ENCODE data around the gene MCTP1. TPM values are rescaled to one million over a fixed set of nuclear protein-coding genes. Genes with fewer than 3 reads are reported as not detected.

MCTP1 gene
- total RNA-seq, 1 donor: 5.8 TPM

GRCh38 chr5:94857111-94857510 is 427.8 kb downstream of the MCTP1 start:
- no peak for TF ChIP-seq CTCF (IDR thresholded peaks at IDR 0.05; ENCODE audit: extremely low read depth, low read depth, low read length)
- Histone ChIP-seq H2AFZ (ENCODE audit: low read length) (no peak overlapping the region), H3K9me3 (ENCODE audit: low read depth, low read length) (no peaks in the 10 kb centered on the region), H3K4me3 (ENCODE audit: insufficient read depth, low read length) (no peak overlapping the region), H3K27me3 (ENCODE audit: insufficient read depth, low read length) (no peaks in the 10 kb centered on the region), H4K20me1 (ENCODE audit: insufficient read depth, low read length) (no peaks in the 10 kb centered on the region), H3K4me2 (ENCODE audit: insufficient read depth, low read length) (no peak overlapping the region), H3K4me1 (ENCODE audit: insufficient read depth, low read length) (no peaks in the 10 kb centered on the region), H3K27ac (ENCODE audit: low read depth, low read length) (no peak overlapping the region), H3K36me3 (ENCODE audit: insufficient read depth, low read length) (no peaks in the 10 kb centered on the region), H3K79me2 (ENCODE audit: insufficient read depth, low read length) (no peaks in the 10 kb centered on the region)
- no peak for DNase-seq (ENCODE audit: insufficient read length, low spot score, missing footprints)

- Histone ChIP-seq H3K27me3 (ENCODE audit: insufficient read depth, low read length) (no peaks in the 10 kb centered on the region), H3K27ac (ENCODE audit: low read depth, low read length) (no peak overlapping the region)
- TF ChIP-seq CTCF (IDR thresholded peaks at IDR 0.05; ENCODE audit: extremely low read depth, low read depth, low read length): no peak
These were observed 428.6 kb downstream of the MCTP1 start for GRCh38 chr5:94856257-94856800.

GRCh38 chr5:94855543-94855942 is 429.4 kb downstream of the MCTP1 start:
- Histone ChIP-seq H3K27ac (ENCODE audit: low read depth, low read length) (no peak overlapping the region), H3K4me1 (ENCODE audit: insufficient read depth, low read length) (no peaks in the 10 kb centered on the region), H3K27me3 (ENCODE audit: insufficient read depth, low read length) (no peaks in the 10 kb centered on the region), H3K4me2 (ENCODE audit: insufficient read depth, low read length) (no peak overlapping the region), H3K36me3 (ENCODE audit: insufficient read depth, low read length) (no peaks in the 10 kb centered on the region), H3K4me3 (ENCODE audit: insufficient read depth, low read length) (no peak overlapping the region), H3K79me2 (ENCODE audit: insufficient read depth, low read length) (no peaks in the 10 kb centered on the region), H4K20me1 (ENCODE audit: insufficient read depth, low read length) (no peaks in the 10 kb centered on the region), H3K9me3 (ENCODE audit: low read depth, low read length) (no peaks in the 10 kb centered on the region), H2AFZ (ENCODE audit: low read length) (no peak overlapping the region)
- TF ChIP-seq CTCF (IDR thresholded peaks at IDR 0.05; ENCODE audit: extremely low read depth, low read depth, low read length): no peak
- no peak for DNase-seq (ENCODE audit: insufficient read length, low spot score, missing footprints)

More at GRCh38 chr5:94856257-94856800, 428.6 kb downstream of the MCTP1 start:
- Histone ChIP-seq H3K36me3 (ENCODE audit: insufficient read depth, low read length) (no peaks in the 10 kb centered on the region), H3K4me1 (ENCODE audit: insufficient read depth, low read length) (no peaks in the 10 kb centered on the region), H3K4me3 (ENCODE audit: insufficient read depth, low read length) (no peak overlapping the region), H4K20me1 (ENCODE audit: insufficient read depth, low read length) (no peaks in the 10 kb centered on the region), H3K4me2 (ENCODE audit: insufficient read depth, low read length) (no peak overlapping the region), H3K79me2 (ENCODE audit: insufficient read depth, low read length) (no peaks in the 10 kb centered on the region), H3K9me3 (ENCODE audit: low read depth, low read length) (no peaks in the 10 kb centered on the region), H2AFZ (ENCODE audit: low read length) (no peak overlapping the region)
- no peak for DNase-seq (ENCODE audit: insufficient read length, low spot score, missing footprints)

- H3K4me1 ChIP-seq (ENCODE audit: insufficient read depth, low read length): peaks cover 3% of the 10 kb centered on the region
- DNase-seq (ENCODE audit: insufficient read length, low spot score, missing footprints): no peak
These were observed 431.8 kb downstream of the MCTP1 start for GRCh38 chr5:94853120-94853519.

More at GRCh38 chr5:94853120-94853519, 431.8 kb downstream of the MCTP1 start:
- Histone ChIP-seq H3K9me3 (ENCODE audit: low read depth, low read length) (no peaks in the 10 kb centered on the region), H3K4me2 (ENCODE audit: insufficient read depth, low read length) (no peak overlapping the region), H3K27ac (ENCODE audit: low read depth, low read length) (no peak overlapping the region), H3K27me3 (ENCODE audit: insufficient read depth, low read length) (no peaks in the 10 kb centered on the region), H3K79me2 (ENCODE audit: insufficient read depth, low read length) (no peaks in the 10 kb centered on the region), H3K36me3 (ENCODE audit: insufficient read depth, low read length) (no peaks in the 10 kb centered on the region), H3K4me3 (ENCODE audit: insufficient read depth, low read length) (no peak overlapping the region), H2AFZ (ENCODE audit: low read length) (no peak overlapping the region), H4K20me1 (ENCODE audit: insufficient read depth, low read length) (no peaks in the 10 kb centered on the region)
- no peak for TF ChIP-seq CTCF (IDR thresholded peaks at IDR 0.05; ENCODE audit: extremely low read depth, low read depth, low read length)

All from osteoblast (primary cell).